Astrocyte (in vitro differentiated cells and primary cell): ENCODE results near the gene ADARB2. TPM values are rescaled to one million over a fixed set of nuclear protein-coding genes. Genes with fewer than 3 reads are reported as not detected.

Source experiments
- DNase-seq: peaks from one replicate; pipeline ENCODE4 v3.0.0-alpha.2; 2010; ENCODE audit warnings: low read depth
- FAIRE-seq: peaks from 2 replicates; lab custom pipeline; 2011; peaks lifted over from hg19 to GRCh38; lab: Jason Lieb, UNC
- H2AFZ ChIP-seq: 2 replicates; pipeline ENCODE4 v1.6.0; 2012; ENCODE audit warnings: low read depth, low read length, inconsistent platforms
- H3K27ac ChIP-seq: 2 replicates; pipeline ENCODE4 v1.5.1; 2011; ENCODE audit warnings: low read depth, low read length, inconsistent platforms
- H3K27me3 ChIP-seq: 2 replicates; pipeline ENCODE4 v1.6.0; 2011; ENCODE audit warnings: low read length, inconsistent platforms; ENCODE audit not compliant: insufficient read depth
- H3K36me3 ChIP-seq: 2 replicates; pipeline ENCODE4 v1.5.1; 2011; ENCODE audit warnings: low read length, inconsistent platforms; ENCODE audit not compliant: insufficient read depth
- H3K4me1 ChIP-seq: 2 replicates; pipeline ENCODE4 v1.5.1; 2011; ENCODE audit warnings: low read length, inconsistent platforms; ENCODE audit not compliant: insufficient read depth
- H3K4me2 ChIP-seq: 2 replicates; pipeline ENCODE4 v1.6.0; 2012; ENCODE audit warnings: low read length, inconsistent platforms
- H3K4me3 ChIP-seq: 2 replicates; pipeline ENCODE4 v1.5.1; 2011; ENCODE audit warnings: low read depth, mild to moderate bottlenecking, low read length, inconsistent platforms; ENCODE audit not compliant: insufficient read depth
- H3K79me2 ChIP-seq: 2 replicates; pipeline ENCODE4 v1.6.0; 2012; ENCODE audit warnings: mild to moderate bottlenecking, low read length, inconsistent platforms; ENCODE audit not compliant: insufficient read depth
- H3K9ac ChIP-seq: 2 replicates; pipeline ENCODE4 v1.6.0; 2012; ENCODE audit warnings: mild to moderate bottlenecking, low read length, inconsistent platforms
- H3K9me3 ChIP-seq: 2 replicates; pipeline ENCODE4 v1.5.1; 2012; ENCODE audit warnings: low read depth, mild to moderate bottlenecking, low read length, inconsistent platforms; ENCODE audit not compliant: insufficient read depth
- H4K20me1 ChIP-seq: 2 replicates; pipeline ENCODE4 v1.6.0; 2012; ENCODE audit warnings: low read length, inconsistent platforms; ENCODE audit not compliant: insufficient read depth
- H3K27ac Mint-ChIP-seq: one replicate; pipeline ENCODE4 v1.8.0; 2021; ENCODE audit warnings: mild to moderate bottlenecking, mixed read lengths; ENCODE audit not compliant: unreplicated experiment
- H3K27me3 Mint-ChIP-seq: one replicate; pipeline ENCODE4 v1.8.0; 2021; ENCODE audit warnings: low read depth, mixed read lengths; ENCODE audit not compliant: unreplicated experiment
- H3K36me3 Mint-ChIP-seq: one replicate; pipeline ENCODE4 v1.8.0; 2021; ENCODE audit warnings: low read depth, mixed read lengths; ENCODE audit not compliant: unreplicated experiment
- H3K4me1 Mint-ChIP-seq: one replicate; pipeline ENCODE4 v1.8.0; 2021; ENCODE audit warnings: low read depth, mixed read lengths; ENCODE audit not compliant: unreplicated experiment
- H3K4me3 Mint-ChIP-seq: one replicate; pipeline ENCODE4 v1.8.0; 2021; ENCODE audit warnings: mild to moderate bottlenecking, moderate library complexity, mixed read lengths; ENCODE audit not compliant: unreplicated experiment
- H3K9me3 Mint-ChIP-seq: one replicate; pipeline ENCODE4 v1.8.0; 2021; ENCODE audit warnings: mild to moderate bottlenecking, mixed read lengths; ENCODE audit not compliant: unreplicated experiment
- CTCF ChIP-seq: IDR thresholded peaks from 2 replicates; pipeline ENCODE4 v1.5.1; 2011; ENCODE audit warnings: low read depth, mild to moderate bottlenecking, inconsistent platforms, low read length, moderate library complexity; ENCODE audit not compliant: insufficient read depth
- EZH2 ChIP-seq: IDR thresholded peaks from 2 replicates; pipeline ENCODE4 v1.6.1; 2012; ENCODE audit warnings: mild to moderate bottlenecking, low read length, inconsistent platforms; ENCODE audit not compliant: insufficient read depth
- total RNA-seq: library from RNA; stranded (reverse); gene quantifications from 2 replicates; pipeline ENCODE4 v1.2.1, GENCODE V29; 2021

The ADARB2 gene
- total RNA-seq, 1 donor from 2014 or later, result 0.18 TPM

- no peaks in the 10 kb centered on the region for H3K79me2 ChIP-seq
These were observed 483.6 kb downstream of the ADARB2 start for GRCh38 chr10:1253523-1254353.

GRCh38 chr10:1251769-1252168 is 485.6 kb downstream of the ADARB2 start:
- H3K4me2 ChIP-seq, result no peak overlapping the region
- H3K4me3 Mint-ChIP-seq, result no peak overlapping the region
- H3K79me2 ChIP-seq, result no peaks in the 10 kb centered on the region
- no peak overlapping the region for H3K9ac ChIP-seq
- no peaks in the 10 kb centered on the region for H3K4me1 ChIP-seq
- H3K4me1 Mint-ChIP-seq, result no peaks in the 10 kb centered on the region
- no peaks in the 10 kb centered on the region for H4K20me1 ChIP-seq
- H3K4me3 ChIP-seq, result no peak overlapping the region
- no peaks in the 10 kb centered on the region for H3K27me3 ChIP-seq
- no peak for FAIRE-seq
- H2AFZ ChIP-seq, result no peak overlapping the region
- no peak for TF ChIP-seq CTCF
- no peak for TF ChIP-seq EZH2
- peaks cover 7% of the 10 kb centered on the region for H3K9me3 ChIP-seq
- H3K27ac Mint-ChIP-seq, result no peak overlapping the region
- H3K9me3 Mint-ChIP-seq, result peaks cover 6% of the 10 kb centered on the region
- H3K36me3 Mint-ChIP-seq, result no peaks in the 10 kb centered on the region
- H3K27ac ChIP-seq, result no peak overlapping the region
- H3K27me3 Mint-ChIP-seq, result peaks cover 56% of the 10 kb centered on the region
- H3K36me3 ChIP-seq, result no peaks in the 10 kb centered on the region
- DNase-seq, result no peak

More at GRCh38 chr10:1253523-1254353, 483.6 kb downstream of the ADARB2 start:
- Histone ChIP-seq H3K27me3 (no peaks in the 10 kb centered on the region), H3K4me2 (no peak overlapping the region), H3K4me1 (no peaks in the 10 kb centered on the region), H3K27ac (no peak overlapping the region), H3K4me3 (no peak overlapping the region), H3K9me3 (peaks cover 5% of the 10 kb centered on the region), H2AFZ (no peak overlapping the region), H4K20me1 (no peaks in the 10 kb centered on the region), H3K36me3 (no peaks in the 10 kb centered on the region), H3K9ac (no peak overlapping the region)
- peaks cover 63% of the 10 kb centered on the region for H3K27me3 Mint-ChIP-seq
- no peaks in the 10 kb centered on the region for H3K36me3 Mint-ChIP-seq
- no peak overlapping the region for H3K4me3 Mint-ChIP-seq
- FAIRE-seq, result no peak
- no peaks in the 10 kb centered on the region for H3K4me1 Mint-ChIP-seq
- peak overlapping the region; percentile 1 for H3K27ac Mint-ChIP-seq
- peaks cover 3% of the 10 kb centered on the region for H3K9me3 Mint-ChIP-seq
- no peak for DNase-seq
- TF ChIP-seq EZH2, result no peak
- no peak for TF ChIP-seq CTCF
